GM18499 (cell line): ENCODE data around the gene TRAPPC5.

Source experiments
- ATAC-seq: cut with Tn5 transposase; IDR thresholded peaks from one replicate; pipeline ENCODE4 v1.9.1; 2021; ENCODE audit warnings: moderate number of reproducible peaks; ENCODE audit not compliant: insufficient read depth, unreplicated experiment

TRAPPC5 gene

DNA sequence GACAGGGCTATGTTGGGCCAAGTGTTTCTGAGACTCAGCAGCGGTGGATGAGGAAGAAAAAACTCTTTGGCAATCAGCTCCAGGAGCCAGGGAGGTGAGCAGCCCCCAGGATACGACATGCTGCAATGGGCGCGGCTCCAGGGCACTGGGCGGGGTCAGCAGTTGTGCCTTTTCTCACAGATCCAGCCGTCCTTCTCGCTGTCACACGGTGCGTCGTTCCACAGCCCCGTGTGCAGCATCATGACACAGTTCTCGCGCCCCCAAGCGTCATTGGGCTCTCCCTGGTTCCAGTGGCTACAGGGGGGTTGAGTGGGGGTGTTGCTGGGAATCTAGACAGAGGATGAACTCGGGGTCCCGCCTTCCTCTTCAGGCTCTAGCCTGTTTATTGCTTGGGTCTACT, 48.6 kb downstream of the TRAPPC5 start:
- ATAC-seq = no peak

DNA sequence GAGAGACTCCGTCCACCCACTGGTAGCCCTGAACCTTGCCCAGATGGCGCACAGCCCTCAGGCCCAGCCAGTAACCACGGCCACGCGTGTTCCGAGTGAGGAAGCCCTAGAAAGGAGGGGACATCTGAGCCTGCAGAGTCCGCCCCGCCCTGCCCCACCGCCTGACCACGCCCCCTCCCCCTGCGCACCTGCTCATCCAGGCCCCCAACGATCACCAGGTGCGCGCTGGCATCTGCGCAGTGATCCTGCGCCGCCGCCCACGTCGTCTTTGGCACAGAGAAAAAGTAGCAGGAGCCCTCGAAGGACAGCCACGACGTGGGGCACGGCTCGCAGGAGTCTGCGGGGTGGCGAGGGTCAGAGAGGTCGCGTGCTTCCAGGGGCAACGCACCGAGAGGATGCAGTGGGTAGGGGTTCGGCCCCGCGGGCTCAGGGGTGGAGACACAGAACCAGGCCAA, 49.2 kb downstream of the TRAPPC5 start:
- no peak for ATAC-seq

DNA sequence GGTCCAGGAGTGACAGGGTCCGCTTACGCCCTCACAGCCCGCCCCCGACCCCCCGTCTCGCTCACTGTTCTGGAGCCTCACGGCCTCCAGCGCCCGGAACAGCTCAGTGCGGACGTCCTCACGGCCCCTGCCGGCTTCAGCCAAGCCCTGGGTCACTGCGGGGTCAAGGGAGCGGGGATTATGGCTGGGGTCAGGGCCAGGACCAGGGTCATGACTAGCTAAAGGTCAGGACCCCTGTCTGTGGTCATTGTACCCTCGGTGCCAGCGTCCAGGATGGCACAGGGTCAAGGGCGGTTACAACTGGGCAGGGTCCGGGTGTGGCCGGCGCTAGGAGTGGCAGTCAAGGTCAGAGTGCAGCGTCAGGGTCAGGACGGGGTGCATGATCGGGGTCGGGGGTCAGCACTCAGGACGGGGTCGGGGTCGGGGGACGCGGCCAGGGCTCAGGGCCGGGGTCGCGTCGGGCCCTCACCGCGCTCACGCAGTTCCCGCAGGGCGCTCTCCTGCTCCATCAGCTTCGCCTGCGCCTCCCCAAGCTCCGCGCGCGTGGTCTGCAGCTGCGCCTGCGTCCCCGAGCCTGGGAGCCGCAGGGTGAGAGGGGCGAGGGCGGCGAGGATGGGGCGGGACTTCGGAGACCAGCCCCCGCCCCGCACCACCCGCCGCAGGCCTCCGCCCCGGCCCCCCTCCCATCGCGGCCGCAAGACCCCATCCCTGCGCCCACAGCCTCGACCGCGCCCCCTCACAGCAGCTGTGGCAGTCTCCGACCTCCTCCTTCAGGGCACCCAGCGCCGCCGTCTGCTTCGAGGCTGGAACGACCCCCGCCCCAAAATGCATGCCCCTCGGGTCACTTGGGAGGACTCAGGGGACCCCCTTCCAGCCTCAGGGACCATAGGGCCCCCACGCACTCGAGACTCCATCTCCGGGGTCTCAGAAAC, 49.9 kb downstream of the TRAPPC5 start:
- ATAC-seq = no peak

DNA sequence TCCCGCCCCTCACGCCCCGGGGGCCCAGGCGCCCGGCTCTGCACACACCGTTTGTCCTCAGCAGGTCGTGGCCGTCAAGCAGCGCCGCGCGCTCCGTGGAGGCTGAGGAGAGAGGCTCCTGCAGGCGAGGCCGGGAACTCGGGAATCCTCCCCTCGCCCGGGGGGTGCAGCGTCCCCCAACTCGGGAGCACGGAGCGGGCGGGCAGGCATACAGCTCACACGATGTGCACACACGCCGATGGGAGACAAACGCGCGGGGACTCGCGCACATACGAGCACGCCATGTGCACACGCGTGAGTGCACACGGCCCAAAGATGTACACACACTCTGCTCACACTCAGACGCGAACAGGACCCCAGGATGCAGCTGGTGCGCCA, 50.6 kb downstream of the TRAPPC5 start:
- no peak for ATAC-seq

DNA sequence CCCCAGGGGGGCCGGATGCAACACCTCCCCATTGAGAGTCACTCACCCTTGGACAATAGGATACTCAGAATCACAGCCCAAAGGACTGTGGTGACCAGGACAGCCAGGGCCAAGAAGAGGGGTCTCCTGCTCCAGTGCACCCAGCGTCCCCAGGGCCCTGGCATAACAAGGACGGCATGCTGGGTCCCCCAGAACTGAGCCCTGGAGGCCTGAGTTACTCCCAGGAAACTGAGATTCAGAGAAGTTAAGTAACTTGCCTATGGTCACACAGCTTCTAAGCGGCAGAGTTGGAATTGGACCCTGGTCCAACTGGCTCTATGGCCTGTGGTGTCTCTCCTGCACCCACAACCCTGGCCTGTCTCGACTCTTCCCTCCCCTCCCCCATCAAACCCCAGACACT, 51.0 kb downstream of the TRAPPC5 start:
- ATAC-seq = no peak

DNA sequence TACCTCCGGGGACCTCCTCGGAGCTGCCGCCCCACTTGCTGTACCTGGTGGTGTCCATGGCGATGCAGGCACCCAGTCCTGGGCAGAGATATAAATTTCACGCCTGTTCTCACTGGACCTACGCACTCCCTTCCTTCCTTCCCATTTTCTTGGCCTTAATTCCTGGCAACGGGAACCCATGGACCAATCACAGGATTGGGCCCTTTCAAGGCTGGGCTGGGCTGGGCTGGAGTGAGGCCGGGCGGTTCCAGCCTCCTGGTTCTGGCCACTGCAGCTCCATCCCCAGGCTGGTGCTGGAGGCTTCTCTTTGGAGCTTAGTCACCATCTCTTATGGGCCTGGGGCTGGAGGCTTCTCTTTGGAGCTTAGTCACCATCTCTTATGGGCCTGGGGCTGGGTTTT, 51.4 kb downstream of the TRAPPC5 start, which contains the start of gene CLEC4G:
Gene CLEC4G (minus strand): TSS at position 66 of the 400 bp plus-strand sequence. CDS start 8 bp downstream, at position 58.
- ATAC-seq = no peak

DNA sequence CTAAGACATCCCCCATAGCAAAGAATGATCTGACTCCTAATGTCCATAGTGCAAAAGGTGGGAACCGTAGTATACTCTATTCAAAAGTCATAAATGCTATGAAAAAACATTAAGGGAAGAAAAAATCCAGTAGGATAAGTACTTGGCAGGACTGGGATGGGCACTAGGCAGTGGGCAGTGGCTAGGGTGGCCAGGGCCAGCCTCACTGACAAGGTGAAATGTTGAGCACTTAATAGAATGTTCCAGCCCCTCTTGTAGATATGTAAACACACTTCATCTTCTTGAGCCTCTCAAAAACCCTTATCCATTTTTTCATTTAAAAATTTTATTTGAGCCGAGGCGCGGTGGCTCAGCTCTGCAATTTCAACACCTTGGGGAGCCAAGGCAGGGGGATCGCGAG, 52.7 kb downstream of the TRAPPC5 start:
- ATAC-seq = no peak

DNA sequence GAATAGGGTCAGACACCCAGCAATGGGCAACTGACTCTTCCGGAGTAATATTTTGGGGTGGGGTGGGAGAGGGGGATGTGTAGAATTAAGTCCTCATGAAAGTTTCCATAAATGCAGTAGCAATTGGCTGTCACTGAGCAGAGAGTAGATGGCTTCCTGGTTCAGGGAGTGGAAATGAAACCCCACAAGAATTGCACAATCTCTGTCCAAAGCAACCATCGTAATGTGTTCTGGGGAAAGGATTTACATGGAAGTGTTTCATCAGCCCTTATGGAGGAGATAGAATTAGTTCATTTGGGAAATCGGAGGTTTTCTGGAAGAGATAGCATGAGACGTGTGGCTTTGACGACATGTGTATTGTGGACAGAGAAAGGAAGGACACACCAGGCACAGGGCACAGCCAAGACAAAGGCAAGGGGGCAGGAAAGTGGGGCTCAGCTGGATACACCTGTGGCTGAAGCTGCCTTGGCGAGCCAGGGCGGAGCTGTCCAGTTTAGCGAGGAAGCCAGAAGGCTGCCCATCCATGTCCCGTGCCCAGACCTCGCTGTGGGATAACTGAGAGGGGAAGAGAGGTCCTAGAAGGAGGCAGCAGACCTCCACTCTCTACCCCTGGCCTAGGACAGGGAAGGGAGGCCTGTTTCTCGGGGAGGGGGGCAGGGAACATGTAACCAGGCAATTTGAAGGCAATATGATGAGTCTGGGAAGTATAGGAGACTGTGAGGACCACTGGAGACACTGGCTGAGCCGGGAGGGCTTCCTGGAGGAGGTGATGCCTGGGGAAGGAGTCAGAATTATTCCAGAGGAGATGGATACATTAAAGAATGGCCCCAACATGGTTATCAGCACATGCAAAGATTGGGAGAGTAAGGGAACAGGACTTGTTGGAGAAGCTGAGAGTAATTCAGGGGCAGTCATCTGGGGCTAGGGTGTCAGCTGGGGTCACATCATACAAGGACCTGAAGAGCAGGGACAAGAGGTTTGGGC, 53.9 kb downstream of the TRAPPC5 start:
- ATAC-seq = no peak

DNA sequence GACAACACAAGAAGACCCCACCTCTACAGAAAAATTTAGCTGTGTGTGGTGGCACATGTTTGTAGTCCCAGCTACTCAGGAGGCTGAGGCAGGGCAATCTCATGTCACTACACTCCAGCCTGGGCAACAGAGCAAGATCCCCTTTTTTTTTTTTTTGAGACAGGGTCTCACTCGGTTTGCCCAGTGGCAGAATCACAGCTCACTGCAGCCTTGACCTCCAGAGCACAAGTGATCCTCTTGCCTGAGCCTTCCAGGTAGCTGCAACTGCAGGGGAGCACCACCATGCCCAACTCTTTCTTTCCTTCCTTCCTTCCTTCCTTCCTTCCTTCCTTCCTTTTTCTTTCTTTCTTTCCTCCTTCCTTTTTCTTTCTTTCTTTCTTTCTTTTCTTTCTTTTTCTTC, 55.5 kb downstream of the TRAPPC5 start:
- ATAC-seq = no peak

DNA sequence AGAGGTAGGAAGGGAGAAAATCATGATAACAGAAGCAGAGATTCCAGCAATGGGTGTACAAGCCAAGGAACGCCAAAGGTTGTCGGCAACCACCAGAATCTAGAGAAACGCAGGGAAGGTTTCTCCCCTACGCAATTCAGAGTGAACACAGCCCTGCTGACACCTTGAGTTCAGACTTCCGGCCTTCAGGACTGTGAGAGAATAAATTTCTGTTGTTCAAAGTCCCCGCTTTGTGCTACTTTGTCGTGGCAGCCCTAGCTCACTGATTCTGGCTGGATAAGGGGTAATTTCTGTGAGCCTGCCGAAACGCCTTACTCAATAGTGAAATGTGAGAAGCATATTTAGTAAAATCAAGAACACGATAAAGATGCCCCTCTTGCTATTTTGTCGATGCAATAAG, 56.6 kb downstream of the TRAPPC5 start:
- ATAC-seq = no peak
